Measurements from ENCODE around the gene SMIM3.
"Not testable (repeated sequence)": the region's sequence is repeated elsewhere in the genome, so short reads cannot be mapped to it uniquely, and the experiment has no call there.

Gene SMIM3

GRCh38 chr5:150801117-150801927, 22.8 kb downstream of the SMIM3 start:
- no peak for DNase-seq

- DNase-seq, result no peak
Measured at GRCh38 chr5:150804388-150804787, 25.8 kb downstream of the SMIM3 start.

DNA sequence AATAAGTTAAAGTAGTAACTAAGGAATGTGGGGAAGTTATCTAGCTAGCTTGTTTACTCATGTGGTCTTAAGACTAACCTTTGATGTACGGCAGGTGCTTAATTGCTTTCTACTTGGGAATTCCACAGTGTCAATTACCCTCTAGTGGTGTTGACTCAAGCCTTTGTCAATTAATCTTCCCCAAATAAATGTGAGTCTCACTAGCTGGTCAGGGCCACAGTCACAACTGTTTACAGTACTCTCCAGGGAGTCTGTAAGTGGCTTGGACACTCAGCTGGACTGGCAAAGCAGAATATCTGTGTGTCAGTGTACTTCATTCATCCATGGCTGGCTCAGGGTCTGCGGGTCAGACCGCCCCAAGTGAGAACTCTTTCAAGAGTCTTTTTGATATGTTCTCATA, 30.8 kb downstream of the SMIM3 start:
- no peak for DNase-seq

GRCh38 chr5:150815010-150815409, 36.5 kb downstream of the SMIM3 start:
- DNase-seq, result no peak

DNA sequence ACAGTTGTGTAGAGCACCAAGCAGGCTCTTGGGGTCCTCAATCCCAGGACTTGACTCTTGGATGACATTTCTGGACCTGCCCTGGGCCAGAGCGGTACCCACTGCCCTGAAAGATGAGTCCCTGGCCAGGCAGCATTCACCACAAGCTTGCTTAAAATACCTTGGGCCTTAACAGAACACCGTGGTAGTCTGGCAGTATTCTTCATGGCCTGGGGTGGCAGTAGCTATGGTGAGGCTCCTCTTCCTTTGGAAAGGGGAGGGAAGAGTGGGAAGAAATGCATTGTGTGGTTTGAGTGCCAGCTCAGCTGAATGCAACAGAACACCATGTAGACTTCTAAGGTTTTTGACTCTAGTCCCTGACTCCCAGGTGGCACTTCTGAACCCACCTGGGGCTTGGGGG, 38.4 kb downstream of the SMIM3 start:
- DNase-seq, result no peak

- DNase-seq, result no peak
Measured at GRCh38 chr5:150829744-150830143, 51.2 kb downstream of the SMIM3 start.

GRCh38 chr5:150831821-150832220, 53.3 kb downstream of the SMIM3 start:
- not testable (repeated sequence) for DNase-seq

DNA sequence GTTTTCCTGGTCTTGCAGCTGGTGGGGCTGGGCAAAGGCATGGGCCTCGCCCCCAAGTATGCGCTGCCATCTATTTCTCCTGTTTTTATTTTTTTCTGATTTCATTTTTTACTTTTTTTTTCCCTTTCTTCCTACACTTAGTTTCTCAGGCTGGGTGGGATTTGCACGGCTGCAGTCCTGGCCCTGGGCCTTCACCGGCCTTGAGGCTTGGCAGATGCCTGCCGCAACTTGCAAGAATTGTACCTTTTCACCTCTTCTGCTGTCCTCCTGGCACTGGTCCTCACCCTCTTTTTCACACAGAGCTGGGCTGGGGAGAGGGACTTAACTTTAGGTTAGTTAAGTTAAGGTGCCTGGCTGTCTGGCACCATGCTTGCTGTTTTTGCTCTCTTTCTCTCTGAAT, 57.5 kb downstream of the SMIM3 start:
- DNase-seq, result no peak

- DNase-seq, result no peak
Measured at GRCh38 chr5:150836703-150837102, 58.1 kb downstream of the SMIM3 start.

DNA sequence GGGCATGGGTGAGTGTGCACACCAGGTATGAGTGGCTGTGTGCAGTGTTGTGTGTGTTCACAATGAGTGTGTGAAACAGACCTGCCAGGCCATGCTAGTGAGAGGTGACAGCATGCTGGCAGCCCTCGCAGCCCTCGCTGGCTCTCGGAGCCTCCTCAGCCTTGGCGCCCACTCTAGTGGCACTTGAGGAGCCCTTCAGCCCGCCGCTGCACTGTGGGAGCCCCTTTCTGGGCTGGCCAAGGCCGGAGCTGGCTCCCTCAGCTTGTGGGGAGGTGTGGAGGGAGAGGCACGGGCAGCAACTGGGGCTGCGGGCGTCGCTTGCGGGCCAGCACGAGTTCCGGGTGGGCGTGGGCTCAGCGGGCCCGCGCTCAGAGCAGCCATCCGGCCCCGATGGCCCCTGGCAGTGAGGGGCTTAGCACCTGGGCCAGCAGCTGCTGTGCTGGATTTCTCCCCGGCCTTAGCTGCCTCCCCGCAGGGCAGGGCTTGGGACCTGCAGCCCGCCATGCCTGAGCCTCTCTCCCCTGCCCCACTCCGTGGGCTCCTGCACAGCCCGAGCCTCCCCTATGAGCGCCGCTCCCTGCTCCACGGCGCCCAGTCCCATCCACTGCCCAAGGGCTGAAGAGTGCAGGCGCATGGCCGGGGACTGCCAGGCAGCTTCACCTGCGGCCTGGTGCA, 66.8 kb downstream of the SMIM3 start:
- not testable (repeated sequence) for DNase-seq

DNA sequence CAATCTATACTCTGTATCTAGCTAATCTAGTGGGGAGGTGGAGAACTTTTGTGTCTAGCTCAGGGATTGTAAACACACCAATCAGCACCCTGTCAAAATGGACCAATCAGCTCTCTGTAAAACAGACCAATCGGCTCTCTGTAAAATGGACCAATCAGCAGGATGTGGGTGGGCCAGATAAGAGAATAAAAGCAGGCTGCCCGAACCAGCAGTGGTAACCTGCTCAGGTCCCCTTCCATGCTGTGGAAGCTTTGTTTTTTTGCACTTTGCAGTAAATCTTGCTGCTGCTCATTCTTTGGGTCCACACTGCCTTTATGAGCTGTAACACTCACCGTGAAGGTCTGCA, 67.7 kb downstream of the SMIM3 start, which contains the start of gene IRGM:
IRGM (plus strand) TSS at position 214 of the 346 bp plus-strand sequence. CDS start 1,603 bp downstream, outside the sequence.
- not testable (repeated sequence) for DNase-seq
